ENCODE measurements around the gene PRSS12.

PRSS12 gene

DNA sequence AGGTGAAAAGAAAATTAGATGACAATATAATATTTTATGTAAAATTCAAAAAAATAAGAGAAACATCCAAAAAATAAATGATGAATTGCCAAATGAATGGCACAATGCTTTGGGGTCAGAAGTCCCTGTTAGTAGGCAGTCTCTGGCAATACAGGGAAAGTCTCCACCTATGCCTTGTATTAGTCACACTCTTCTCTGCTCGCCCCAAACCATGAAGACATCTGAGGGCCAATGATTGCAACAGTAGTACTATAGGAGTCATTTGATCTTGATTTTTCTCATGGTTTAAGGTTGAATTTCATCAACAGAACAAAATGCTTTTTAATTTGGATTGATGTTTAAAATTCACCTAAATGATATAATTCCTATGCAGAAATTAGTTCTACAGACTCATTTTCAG is 3.9 kb upstream of the PRSS12 start:
- DNase-seq = no peak

DNA sequence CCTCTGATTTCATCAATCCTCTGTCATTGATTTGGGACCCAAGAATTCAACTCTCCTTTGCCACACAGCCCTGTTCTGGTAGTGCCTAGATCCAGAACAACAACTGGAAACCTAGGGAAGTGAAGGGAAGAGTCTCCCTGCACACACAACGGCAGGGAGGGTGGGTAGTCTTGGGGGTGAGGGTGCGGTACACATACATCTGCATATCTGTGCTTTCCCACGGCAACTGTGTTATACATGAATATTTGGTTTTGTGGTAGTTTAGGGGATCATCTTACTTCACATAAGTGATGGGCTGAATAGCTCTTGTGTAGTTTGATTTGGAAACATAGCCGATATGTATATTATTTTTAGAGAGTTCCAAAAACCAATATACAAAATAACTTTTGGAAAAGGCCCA is 3.3 kb upstream of the PRSS12 start:
- DNase-seq = no peak

- no peak for DNase-seq
These were observed 2.1 kb upstream of the PRSS12 start for GRCh38 chr4:118354913-118355312.

GRCh38 chr4:118353534-118354030 is 779 bp upstream of the PRSS12 start:
- no peak for DNase-seq

GRCh38 chr4:118351851-118352827 is 664 bp downstream of the PRSS12 start:
- no peak for DNase-seq

DNA sequence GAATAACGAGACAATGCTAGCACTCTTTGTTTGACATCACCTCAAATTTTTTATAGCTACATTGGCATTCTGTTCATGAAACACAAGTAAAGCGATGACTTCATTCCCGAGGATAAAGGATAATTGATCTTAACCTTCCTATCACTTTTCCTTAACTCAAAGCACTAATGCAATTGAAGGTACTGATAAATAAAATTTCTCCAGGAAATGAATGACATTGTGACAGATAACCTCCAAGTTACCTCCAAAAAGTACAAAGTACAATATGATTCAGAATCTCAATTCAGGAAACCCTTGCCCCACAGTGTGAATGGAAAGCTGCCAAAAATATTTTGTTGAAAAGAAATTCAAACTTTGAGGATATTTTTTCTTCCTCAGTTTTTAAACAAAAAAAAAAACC is 1.8 kb downstream of the PRSS12 start:
- DNase-seq = no peak

DNA sequence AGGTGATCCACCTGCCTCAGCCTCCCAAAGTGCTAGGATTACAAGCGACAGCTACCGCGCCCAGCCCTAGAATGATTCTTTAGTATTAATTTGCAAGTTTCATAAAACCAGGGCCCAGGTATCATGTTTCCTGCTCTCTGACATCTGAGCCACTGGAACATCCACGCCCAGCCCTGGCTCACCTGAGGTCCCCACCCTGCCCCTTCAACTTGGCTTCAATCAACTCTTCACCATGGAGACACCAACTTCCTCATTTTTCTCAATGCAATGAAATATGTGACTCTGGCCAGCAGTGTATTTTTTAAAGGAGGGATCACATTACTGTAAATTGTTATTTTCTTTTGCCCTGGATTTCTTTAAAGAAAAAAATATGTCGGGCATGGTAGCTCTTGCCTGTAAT is 3.9 kb downstream of the PRSS12 start:
- DNase-seq = no peak

- DNase-seq = no peak
These were observed 6.3 kb downstream of the PRSS12 start for GRCh38 chr4:118346495-118346894.

DNA sequence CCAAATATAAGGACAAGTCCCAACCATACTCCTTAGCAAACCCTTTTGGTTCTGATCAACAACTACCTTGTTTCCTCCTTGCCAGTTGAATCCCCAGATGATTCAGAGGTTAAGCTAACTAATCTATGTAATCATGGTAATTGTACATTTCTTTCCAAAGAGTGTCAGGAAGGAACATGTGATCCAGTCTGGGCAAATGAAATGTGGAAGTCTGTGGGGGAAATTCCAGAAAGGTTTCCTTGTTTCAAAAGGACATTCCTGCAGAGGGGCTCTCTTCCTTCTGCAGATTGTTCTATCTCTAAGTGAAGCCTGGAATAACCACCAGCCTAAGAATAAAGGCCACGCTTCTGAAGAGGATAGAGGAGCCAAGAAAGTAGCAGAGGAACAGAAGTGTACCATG is 7.0 kb downstream of the PRSS12 start:
- no peak for DNase-seq

DNA sequence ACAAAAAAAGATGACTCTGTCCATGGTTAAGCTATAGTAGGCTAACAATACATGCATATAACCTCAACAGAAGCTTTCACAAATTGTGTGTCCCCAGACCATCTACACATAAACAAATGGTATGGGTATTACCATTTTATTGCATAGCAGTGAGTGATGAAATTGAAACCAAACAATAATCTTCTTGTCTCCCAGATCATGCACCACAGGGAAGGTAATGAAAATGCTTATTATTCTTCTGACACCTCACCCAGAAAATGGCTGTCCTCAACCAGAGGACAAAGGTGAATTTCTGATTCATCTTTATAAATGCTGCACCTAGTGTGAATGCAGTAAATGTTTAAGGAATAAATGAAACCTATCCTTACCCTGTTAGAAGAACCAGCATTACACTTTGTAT is 8.0 kb downstream of the PRSS12 start:
- no peak for DNase-seq

DNA sequence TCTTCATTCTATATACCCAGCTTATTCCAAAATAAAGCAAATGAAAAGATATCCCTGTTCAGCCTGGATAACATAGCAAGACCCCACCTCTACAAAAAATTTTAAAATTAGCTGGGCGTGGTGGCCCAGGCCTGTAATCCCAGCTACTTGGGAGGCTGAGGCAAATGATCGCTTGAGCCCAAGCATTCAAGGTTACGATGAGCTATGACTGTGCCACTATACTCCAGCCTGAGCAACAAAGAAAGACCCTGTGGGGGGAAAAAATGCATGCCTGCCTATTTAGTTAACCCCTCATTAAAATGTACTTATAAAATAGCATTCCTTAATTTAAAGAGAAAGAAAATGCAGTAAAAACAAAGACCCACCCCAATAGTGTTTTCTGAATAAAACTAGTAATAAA is 9.3 kb downstream of the PRSS12 start:
- DNase-seq = no peak

DNA sequence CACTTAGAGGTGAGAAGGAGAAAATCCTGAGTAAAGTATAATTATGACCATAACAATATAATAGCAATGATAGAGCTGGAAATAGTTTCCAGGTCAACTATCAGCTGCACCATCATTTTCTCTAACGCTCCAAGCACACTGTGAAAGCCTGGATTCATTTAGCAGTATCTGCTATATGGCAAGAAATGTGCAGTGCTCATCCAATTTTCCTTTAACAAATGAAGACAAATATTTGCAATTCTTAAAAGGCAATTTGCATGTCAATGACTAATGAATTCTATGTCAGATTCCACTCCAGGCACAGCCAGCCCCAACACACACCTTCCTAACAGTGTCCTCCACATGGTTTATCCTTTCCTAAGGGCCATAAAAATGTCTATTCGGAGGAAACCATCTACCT is 12.7 kb downstream of the PRSS12 start:
- no peak for DNase-seq

GRCh38 chr4:118338981-118339765 is 13.6 kb downstream of the PRSS12 start:
- no peak for DNase-seq

GRCh38 chr4:118338518-118338917 is 14.3 kb downstream of the PRSS12 start:
- DNase-seq = no peak

DNA sequence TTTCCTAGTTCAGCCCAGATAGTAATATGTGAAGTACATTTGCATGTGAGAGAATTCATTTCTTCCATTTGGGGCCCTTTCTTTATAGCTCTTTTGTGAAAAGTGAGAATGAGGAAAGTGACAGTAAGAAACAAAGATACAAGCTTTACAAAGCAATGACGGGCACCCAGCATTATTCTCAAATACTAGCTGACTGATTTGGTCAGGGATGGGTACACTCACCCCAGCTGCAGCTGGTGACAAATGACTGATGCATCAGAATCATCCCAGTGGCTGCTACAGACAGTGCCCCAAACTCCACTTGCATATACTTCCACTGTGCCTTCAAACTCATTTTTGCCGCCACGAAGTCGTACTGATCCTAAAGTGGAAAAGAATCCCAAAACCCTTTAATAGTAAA is 14.8 kb downstream of the PRSS12 start:
- no peak for DNase-seq

DNA sequence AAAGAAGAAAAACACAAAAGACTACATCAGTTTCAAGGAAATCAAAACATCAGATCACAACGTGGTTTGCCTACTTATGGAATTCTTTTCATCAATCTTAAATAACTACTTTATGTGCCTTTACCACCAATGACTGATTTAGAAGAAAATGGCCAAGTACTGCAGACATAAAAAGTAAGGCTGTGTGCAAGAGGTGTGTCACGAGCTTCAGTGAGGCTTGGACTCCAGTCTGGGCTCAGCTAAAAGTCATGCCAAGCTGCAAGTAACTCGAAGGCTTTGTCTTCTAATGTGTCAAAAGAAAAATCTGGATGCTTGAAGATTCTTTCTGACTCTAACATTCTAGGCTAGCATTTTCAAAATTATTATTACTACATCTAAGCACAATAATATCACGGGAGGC is 17.0 kb downstream of the PRSS12 start:
- no peak for DNase-seq

GRCh38 chr4:118335324-118335723 is 17.5 kb downstream of the PRSS12 start:
- DNase-seq = no peak

- no peak for DNase-seq
These were observed 21.5 kb downstream of the PRSS12 start for GRCh38 chr4:118331352-118331751.

GRCh38 chr4:118329849-118330248 is 23.0 kb downstream of the PRSS12 start:
- no peak for DNase-seq

DNA sequence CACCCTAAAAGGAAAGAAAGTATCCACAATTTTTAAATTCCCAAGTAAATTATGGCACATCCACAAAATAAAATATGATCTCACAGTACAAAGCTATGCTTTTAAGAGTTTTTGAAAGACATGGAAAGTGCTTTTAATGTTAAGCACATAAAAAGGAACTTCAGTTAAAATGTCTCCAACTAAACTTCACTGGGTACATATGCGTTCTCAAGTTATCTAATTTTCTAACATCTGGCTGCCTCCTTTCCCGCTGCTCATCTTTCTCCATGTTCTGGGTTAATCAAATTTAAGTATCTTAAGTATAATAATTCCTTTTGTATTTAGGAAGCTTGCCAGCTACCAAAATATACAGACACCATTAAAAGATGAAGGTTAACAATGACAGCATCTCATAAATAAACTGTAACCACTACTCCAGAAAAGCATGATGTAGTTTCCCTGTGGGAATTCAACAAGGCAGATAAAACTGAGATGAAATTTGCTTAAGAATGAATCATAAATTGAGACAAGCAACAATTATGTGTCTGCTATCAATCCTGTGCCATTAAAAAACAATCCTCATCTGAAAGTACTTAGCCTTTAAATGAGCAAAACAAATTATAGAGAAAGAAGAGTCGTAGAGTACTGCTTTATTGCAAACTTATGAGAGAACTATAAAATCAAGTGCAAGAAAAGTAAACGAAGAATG is 25.1 kb downstream of the PRSS12 start:
- no peak for DNase-seq

GRCh38 chr4:118326585-118326984 is 26.2 kb downstream of the PRSS12 start:
- no peak for DNase-seq

DNA sequence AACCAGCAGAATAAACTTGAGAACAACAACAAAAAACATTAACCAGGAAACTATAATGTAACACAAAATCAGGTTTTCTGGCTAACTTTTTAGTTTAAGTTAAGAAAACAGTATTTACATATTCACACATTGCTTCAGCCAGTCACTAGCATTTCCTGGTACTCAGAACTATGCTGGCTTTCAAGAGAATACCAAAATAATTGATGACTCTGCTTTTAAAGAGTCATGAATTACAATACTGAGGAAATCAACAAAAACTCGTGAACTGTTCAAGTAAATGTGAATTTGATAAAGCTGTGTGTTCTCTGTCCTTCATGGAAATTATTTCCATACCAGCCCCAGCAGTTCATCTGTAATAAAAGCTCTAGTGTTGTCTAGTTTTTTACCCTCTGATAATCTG is 27.4 kb downstream of the PRSS12 start:
- no peak for DNase-seq

DNA sequence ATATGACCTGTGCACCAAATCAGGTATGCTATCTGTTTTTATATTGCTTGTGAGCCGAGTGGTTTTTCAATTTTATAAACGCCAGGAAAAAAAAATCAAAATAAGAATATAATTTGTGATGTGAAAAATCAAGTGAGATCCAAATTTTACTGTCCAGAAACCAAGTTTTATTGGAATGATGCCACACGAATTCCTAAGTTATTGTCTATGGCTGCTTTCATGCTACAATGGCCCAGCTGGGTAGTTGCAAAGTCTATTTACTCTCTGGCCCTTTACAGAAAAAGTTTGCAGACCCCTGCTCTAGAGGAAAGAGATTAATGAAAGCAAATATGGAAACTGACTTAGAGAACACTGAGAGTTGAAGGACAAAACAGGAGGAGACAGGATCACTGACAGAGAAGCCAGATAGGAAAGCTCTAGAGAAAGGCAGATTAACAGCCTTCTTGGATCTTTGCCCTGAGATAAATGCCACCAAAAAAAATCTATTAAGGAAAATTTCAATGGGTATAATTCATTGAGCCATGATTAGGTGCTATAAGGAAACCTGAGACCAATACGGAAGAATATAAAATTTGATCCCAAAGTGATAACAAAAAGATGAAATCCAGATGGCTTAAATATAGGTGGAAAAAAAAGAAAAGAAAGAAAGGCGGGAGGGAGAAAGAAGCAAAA is 29.8 kb downstream of the PRSS12 start:
- DNase-seq = no peak
